Panc1 (cell line): ENCODE data around the gene SCGB1C1.

ENCODE experiments used
- POLR2AphosphoS5 ChIP-seq: IDR thresholded peaks from 2 replicates; pipeline ENCODE4 v1.6.1; 2012; ENCODE audit warnings: mild to moderate bottlenecking, low read depth, low read length, moderate library complexity
- TF ChIP-seq, protein P1 (sequence below): fragments of 450-650 bp; IDR thresholded peaks from 2 replicates; pipeline ENCODE4 v1.5.1; 2017; ENCODE audit warnings: mild to moderate bottlenecking

DNA sequence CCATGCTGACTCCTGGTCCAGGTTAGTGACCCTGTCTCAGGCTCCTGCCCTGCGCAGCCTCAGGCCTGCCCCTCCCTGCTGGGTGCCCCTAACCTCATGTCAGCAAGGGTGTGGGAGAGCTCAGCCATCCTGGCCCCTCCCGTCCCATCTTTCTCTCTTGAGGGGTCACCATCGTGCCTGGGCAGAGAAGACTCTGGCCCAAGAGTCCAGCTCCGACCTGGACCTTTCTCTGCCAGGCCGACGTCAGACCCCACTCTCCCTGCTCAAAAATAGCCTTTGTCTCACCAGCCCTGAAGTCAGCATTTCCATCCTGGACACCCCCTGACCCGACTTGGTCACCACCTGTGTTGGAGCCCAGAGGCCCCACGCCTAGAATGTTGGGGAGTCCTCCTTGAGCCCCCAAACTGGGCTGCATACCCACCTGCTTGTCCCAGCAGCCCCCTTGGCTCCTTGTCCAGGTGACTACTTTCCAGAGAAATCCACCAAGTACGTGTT, 4.9 kb downstream of the SCGB1C1 start:
- TF ChIP-seq, protein P1, sequence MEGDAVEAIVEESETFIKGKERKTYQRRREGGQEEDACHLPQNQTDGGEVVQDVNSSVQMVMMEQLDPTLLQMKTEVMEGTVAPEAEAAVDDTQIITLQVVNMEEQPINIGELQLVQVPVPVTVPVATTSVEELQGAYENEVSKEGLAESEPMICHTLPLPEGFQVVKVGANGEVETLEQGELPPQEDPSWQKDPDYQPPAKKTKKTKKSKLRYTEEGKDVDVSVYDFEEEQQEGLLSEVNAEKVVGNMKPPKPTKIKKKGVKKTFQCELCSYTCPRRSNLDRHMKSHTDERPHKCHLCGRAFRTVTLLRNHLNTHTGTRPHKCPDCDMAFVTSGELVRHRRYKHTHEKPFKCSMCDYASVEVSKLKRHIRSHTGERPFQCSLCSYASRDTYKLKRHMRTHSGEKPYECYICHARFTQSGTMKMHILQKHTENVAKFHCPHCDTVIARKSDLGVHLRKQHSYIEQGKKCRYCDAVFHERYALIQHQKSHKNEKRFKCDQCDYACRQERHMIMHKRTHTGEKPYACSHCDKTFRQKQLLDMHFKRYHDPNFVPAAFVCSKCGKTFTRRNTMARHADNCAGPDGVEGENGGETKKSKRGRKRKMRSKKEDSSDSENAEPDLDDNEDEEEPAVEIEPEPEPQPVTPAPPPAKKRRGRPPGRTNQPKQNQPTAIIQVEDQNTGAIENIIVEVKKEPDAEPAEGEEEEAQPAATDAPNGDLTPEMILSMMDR: no peak
- TF ChIP-seq POLR2AphosphoS5: no peak
